Limb (tissue), 2 donors: ENCODE data around the gene ARHGAP45.
"Not testable (repeated sequence)": the region's sequence is repeated elsewhere in the genome, so short reads cannot be mapped to it uniquely, and the experiment has no call there.

ENCODE experiments used
- DNase-seq, 2 donors: peaks; one replicate each; pipeline ENCODE4 v3.0.0-alpha.2; 2016; ENCODE audit errors: extremely low spot score in 2 of 2

ARHGAP45 gene, protein sequence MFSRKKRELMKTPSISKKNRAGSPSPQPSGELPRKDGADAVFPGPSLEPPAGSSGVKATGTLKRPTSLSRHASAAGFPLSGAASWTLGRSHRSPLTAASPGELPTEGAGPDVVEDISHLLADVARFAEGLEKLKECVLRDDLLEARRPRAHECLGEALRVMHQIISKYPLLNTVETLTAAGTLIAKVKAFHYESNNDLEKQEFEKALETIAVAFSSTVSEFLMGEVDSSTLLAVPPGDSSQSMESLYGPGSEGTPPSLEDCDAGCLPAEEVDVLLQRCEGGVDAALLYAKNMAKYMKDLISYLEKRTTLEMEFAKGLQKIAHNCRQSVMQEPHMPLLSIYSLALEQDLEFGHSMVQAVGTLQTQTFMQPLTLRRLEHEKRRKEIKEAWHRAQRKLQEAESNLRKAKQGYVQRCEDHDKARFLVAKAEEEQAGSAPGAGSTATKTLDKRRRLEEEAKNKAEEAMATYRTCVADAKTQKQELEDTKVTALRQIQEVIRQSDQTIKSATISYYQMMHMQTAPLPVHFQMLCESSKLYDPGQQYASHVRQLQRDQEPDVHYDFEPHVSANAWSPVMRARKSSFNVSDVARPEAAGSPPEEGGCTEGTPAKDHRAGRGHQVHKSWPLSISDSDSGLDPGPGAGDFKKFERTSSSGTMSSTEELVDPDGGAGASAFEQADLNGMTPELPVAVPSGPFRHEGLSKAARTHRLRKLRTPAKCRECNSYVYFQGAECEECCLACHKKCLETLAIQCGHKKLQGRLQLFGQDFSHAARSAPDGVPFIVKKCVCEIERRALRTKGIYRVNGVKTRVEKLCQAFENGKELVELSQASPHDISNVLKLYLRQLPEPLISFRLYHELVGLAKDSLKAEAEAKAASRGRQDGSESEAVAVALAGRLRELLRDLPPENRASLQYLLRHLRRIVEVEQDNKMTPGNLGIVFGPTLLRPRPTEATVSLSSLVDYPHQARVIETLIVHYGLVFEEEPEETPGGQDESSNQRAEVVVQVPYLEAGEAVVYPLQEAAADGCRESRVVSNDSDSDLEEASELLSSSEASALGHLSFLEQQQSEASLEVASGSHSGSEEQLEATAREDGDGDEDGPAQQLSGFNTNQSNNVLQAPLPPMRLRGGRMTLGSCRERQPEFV

GRCh38 chr19:1066748-1067340 lies at the start of gene ARHGAP45:
Gene ARHGAP45, plus strand, starts transcription at chr19:1067167. Its CDS starts 239 bp downstream, at chr19:1067406.
- no peak for DNase-seq

GRCh38 chr19:1017906-1018305 lies 49.1 kb upstream of the ARHGAP45 start:
- DNase-seq = no peak

DNA sequence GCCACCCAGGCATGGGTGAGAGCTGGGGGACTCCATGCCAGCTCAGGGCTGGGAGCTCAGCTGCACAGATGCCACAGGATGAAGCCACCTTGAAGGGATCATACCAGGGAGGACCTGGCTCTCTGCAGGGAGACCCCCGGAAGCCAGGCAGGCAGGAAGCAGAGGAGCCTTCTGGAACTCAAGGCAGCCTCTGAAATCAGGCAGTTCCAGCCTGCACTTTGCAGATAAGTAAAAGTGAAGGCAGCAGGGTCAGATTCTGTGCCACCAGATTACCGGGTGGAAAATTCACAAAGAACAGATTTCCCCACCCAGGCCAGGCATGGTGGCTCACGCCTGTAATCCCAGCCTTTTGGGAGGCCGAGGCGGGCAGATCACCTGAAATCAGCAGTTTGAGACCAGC lies 48.6 kb upstream of the ARHGAP45 start:
- DNase-seq = no peak

DNA sequence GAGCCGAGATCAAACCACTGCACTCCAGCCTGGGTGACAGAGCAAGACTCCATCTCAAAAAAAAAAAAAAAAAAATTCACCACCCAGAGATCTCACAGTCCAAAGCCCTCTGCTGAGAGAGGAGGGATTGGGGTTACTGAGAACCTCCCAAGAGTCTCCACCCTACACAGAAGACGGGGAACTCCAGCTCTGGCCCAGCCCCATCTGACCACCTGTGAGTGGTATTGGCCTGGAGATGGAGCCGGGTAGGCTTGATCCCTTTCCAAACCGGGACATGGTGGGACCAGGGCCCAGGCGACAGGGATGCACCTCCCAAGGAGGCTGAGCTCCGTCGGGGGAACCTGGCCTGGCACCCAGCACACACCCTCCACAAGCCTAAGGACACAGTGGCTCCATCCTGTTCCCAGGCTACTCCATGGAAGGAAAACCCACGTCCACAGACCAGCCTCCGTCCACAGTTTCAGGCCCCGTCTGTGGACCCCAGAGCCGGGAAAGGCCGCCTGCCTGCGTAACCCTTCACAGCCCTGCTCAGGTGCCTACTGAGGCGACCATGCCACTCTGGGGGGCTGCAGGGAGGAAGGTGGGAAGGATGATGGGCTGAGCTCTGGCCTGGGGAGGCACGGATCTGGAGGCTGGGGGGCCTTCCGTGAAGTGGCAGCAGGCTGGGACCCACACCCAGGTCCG lies 47.9 kb upstream of the ARHGAP45 start:
- peak in 1 of 2 donors; percentile 37 for DNase-seq

- DNase-seq = no peak
Measured at GRCh38 chr19:1019616-1019961, 47.4 kb upstream of the ARHGAP45 start.

DNA sequence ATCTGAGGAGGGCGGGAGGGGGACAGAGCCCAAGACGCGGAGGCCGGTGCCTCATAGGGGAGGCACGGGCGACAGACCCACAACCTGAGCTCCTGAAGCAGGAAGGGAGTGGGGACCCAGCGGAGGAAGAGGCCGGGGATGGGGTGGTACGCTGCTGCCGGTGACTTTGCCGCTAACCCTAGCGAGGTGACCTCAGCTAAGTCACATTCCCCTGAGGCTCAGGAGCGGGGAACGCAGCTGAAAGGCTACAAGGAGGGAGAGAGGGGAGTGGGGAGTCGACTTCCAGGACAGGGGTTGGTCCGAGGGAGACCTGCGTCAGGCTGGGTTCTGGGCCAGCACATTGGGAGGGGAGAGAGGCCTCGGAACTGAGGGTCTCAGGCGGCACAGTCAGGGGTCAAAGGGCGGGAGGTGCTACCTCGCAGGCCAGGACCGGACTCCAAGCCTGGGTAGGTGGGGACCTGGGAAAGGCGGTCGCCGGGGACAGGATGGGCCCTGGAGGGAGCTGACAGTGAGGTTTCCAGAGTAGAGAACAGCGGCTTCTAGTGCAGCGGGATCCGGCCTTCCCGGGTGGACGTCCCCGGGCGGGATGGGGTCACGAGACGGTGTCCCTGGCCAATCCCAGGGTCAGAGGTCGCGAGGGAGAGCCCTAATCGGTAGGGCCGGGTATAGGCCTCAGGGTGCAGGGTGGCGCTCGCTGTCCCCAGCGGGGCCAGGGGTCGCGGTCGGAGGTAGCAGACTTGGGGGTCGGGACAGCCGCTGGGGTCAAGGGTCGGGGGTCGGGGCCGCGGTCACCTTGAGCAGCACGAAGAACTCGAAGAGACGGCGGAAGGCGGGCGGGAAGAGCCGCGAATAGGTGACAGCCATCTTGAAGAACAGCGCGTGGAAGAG lies 46.7 kb upstream of the ARHGAP45 start:
- DNase-seq = peak in 1 of 2 donors; percentile 54

GRCh38 chr19:1020868-1021425 lies 46.0 kb upstream of the ARHGAP45 start, which contains the start of gene TMEM259:
Gene TMEM259, minus strand, starts transcription at chr19:1021123. Its CDS starts 127 bp downstream, at chr19:1020996.
- peak; percentile 98 for DNase-seq

DNA sequence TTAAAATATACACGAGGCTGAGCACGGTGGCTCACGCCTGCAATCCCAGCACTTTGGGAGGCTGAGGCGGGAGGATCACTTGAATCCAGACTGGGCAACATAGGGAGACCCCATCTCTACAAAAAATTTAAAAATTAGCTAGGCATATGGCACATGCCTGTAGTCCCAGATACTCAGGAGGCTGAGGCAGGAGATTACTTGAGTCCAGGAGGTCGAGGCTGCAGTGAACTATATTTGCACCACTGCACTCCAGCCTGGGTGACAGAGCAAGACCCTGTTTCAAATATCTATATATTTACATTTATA lies 43.1 kb upstream of the ARHGAP45 start:
- DNase-seq = not testable (repeated sequence)

GRCh38 chr19:1025080-1025479 lies 41.9 kb upstream of the ARHGAP45 start:
- not testable (repeated sequence) for DNase-seq

- peak; percentile 81 to 90 for DNase-seq
Measured at GRCh38 chr19:1025960-1026782, 40.8 kb upstream of the ARHGAP45 start, which contains the start of gene CNN2. Gene CNN2, plus strand, starts transcription at chr19:1026608. Its CDS starts 54 bp downstream, at chr19:1026662.

DNA sequence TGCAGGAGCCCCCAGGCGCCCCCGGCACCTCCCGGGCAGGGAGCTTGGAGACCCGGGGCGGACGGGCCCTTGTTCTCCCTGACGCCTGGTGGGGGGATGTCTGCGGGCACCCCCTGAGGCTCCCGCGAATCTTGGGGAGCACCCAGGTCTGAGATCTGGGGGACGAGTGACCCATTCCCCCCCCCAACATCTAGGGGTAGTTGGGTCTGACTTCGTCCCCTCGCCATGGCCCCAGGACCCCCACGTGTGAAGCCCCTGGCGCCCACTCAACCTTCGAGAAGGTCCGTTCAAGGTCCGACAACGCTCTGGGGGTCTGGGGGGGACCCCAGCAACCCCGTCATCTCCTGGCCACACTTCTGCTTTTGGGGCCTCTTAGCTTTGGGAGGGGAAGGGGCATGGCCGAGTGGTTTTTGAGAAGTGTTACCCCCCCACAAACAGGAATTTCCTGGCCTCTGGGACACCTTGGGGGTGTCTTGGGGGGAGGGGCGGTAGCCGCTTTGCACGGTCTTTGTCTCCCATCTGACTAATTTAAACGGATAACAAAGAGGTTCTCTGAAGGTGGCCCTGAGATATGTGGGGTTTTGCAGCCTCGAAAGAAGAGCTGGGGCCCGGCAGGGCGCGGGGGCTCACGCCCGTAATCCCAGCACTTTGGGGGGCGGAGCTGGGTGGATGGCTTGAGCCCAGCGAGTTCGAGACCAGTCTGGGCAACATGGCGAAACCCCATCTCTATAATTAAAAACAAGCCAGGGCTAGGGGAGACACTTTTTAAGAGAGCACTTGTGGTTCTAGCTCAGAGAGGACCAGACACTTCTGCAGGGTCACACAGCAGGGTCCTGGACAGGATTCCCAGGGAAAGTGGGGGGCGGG lies 40.0 kb upstream of the ARHGAP45 start:
- peak in 1 of 2 donors; percentile 65 for DNase-seq

DNA sequence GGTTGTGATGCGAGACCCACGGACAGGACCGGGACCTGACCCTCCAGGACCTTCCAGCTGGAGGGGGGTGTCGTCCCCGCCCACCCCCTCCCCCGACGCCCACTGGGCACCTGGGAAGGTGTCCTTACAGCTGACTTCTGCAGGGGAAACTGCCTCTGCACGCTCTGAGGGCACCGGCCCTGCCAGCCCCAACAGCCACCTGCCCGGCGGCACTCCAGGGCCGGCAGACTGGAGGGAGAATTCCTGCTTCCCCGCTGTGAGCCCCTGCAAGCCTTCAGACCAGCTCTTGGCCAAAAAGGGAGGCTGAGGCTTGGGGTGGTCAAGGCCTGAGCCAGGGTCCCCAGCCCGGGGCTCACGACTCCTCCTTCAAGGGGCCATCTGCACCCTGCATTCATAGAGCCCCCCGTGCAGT lies 39.3 kb upstream of the ARHGAP45 start:
- no peak for DNase-seq

DNA sequence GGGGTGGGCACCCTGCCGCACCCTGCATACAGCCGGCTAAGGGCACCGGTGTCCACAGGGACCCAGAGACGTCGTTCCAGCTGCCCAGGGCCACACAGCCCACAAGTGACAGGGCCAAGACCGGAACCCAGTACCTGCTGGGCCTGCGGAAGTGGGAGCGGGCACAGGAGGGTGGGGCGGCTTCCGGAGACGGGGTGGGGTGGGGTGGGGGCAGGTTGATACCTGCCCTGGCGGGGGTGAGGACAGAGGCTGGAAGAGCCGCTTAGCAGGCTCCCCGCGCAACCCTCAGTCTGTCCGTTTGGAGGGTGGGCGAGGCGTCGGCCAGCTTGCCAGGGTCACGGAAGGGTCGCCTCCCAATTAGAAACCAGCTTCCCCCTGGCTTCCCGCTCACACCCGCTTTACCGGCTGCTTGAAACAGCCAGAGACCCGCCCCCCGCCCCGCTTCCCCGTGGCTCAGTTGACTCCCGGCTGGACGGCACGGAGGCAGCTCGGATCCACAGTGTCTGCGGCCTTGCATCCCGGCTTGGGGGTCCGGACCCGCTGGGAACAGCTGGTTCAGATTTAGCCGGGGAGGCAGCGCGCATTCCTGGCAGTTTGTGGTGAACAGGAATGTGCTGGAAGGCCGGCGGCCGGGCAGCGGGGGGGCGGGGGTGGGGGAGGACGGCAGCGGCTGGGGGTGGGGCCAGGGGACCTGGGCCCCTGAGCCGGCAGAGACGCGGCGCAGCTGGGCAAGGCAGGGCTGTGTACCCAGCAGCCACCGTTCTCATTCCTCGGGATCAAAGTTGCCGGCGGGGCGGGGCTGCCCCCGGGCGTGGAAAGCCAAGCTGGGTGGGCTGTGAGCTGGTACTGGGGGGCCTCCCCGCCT lies 38.7 kb upstream of the ARHGAP45 start:
- peak; percentile 80 to 89 for DNase-seq

GRCh38 chr19:1032264-1032867 lies 34.6 kb upstream of the ARHGAP45 start:
- DNase-seq = no peak

DNA sequence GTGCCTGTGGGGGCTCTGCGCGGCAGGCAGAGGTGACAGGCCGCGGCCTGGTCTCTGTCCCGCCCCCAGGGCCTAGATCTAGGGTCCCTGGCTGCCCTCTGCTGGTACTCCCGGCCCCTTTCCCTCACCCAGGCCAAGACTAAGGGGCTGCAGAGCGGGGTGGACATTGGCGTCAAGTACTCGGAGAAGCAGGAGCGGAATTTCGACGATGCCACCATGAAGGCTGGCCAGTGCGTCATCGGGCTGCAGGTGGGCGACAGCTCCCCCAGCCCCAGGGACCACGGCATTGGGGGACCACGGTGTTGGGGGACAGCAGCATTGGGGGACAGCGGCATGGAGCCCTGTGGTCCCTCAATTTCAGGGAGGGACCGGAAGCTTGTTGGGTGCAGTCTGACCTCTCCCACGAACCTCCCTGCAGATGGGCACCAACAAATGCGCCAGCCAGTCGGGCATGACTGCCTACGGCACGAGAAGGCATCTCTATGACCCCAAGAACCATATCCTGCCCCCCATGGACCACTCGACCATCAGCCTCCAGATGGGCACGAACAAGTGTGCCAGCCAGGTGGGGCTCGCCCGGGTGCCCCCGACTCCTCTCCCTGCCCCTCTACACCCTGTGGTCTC lies 30.9 kb upstream of the ARHGAP45 start:
- no peak for DNase-seq

DNA sequence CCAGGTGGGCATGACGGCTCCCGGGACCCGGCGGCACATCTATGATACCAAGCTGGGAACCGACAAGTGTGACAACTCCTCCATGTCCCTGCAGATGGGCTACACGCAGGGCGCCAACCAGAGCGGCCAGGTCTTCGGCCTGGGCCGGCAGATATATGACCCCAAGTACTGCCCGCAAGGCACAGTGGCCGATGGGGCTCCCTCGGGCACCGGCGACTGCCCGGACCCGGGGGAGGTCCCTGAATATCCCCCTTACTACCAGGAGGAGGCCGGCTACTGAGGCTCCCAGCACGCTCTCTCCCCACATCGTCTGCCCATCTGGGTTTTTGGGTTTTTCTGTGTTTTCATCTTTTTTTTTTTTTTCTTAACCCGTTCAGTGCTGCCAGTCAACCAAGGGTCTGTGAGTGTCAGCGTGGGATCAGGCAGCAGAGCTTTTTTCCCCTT lies 29.3 kb upstream of the ARHGAP45 start:
- DNase-seq = no peak
